Measurements from ENCODE around the gene FCSK.

Gene FCSK

DNA sequence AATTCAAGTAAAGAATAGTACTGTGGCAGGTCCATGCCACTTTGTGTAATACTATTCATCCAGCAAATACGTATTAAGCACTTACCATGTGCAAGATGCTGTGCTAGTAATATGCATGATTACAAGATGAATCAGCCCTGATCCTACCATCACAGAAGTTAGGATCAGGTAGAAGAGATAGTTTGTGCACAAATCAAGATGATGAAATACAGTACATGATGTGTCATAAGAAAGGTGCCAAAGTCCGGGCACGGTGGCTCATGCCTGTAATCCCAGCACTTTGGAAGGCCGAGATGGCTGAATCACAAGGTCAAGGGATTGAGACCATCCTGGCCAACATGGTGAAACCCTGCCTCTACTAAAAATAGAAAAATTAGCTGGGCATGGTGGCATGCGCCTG, 58.1 kb downstream of the FCSK start:
- DNase-seq: no peak
- intact Hi-C loops (cut with DNase I): no loop called here

DNA sequence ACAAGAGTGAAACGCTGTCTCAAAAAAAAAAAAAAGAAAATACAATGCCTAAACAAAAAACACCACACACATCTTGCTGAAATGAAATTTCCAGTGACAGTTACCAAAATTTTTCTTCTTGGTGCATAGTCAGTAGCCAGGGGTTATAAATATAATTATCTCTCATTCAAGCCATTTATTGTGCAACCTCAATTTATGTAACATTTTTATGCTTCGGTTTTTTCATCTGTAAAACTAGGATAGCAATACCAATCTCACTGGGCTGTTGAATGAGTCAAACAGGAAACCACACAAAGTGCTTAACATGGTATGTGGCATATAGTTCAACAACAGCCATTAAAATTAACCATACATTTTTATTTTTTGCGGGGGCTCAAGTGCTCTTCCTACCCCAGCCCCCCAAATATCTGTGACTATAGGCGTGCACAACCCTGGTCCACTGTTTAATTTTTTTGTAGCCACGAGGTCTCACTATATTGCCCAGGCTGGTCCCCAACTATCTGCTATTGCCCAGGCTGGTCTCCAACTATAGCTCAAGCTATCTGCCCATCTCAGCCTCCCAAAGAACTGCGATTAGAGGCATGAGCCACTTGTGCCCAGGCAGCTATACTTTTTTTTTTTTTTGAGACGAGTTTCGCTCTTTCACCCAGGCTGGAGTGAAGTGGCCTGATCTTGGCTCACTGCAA, 66.4 kb downstream of the FCSK start:
- no peak for DNase-seq
- intact Hi-C loops (cut with DNase I): no loop called here

DNA sequence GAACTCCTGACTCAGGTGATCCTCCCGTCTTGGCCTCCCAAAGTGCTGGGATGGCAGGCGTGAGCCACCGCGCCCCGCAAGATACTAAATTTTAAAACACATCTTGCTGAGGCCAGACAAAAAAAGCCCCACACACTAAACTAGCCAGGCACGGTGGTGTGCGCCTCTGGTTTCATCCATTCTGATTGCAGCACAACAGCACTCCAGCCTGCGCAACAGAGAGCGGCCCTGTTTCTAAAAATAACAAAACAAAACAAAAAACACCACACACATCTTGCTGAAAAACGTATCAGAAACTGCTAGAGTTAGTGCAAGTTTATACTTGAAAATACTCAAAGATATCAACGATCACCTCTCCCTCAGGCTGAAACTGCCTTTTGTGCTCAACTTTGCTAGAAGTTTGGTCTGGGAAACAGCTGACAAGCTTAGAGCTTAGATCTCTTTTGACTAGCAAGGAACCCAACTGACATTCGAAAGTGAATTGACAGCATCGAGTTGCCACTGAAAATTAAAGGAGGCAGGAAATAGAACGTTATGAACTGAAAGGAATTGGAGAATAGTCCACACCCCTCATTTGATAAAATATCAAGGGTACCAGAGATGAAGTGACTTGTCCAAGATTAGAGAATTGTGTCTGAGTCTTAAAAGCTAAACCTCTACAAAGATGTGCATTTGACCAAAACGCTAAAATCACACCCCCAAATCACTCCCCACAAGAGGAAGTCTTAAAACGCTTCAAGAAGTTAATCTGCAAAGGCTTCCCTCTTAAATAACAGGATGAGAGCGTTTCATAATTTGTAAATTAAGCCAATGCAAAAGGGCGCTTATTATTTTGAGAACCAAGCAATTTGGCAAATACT, 68.1 kb downstream of the FCSK start:
- no peak for DNase-seq
- intact Hi-C loops (cut with DNase I): no loop called here

DNA sequence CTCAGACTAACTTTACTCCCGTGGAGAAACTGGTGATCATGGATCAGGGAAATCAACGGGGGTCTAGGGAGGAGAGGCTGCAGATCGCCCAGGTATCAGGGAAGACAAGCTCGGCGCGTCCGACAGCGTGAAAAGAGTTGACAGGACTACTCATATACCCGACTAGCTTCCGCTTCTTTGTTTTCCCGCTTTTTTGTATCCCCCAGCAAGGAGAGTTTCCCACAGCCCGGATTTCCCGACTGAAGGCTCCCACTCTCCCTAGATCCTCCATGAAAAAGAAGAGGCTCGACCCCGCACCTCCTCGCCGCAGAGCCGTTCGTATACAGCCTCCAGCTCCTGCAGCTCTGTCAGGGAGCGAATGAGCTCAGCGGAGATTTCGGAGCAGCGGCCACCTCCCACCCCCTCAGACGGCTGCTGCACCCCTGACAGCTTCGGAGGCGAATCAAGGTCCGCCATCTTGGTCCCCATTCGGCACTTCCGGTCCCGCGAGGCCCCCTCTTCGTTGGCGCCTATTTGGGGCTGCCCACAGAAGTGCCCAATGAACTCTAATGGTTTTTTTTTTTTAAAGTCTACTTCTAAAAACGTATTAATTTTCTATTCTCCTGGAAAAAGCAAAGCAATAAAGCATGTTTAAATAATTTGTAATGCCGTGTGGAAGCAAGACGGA, 68.8 kb downstream of the FCSK start, which contains the start of gene COG4:
Gene COG4 (minus strand): TSS at position 479 of the 667 bp plus-strand sequence. CDS start 11 bp downstream, at position 468.
- peak; percentile 84 to 98 (median 88) for DNase-seq

DNA sequence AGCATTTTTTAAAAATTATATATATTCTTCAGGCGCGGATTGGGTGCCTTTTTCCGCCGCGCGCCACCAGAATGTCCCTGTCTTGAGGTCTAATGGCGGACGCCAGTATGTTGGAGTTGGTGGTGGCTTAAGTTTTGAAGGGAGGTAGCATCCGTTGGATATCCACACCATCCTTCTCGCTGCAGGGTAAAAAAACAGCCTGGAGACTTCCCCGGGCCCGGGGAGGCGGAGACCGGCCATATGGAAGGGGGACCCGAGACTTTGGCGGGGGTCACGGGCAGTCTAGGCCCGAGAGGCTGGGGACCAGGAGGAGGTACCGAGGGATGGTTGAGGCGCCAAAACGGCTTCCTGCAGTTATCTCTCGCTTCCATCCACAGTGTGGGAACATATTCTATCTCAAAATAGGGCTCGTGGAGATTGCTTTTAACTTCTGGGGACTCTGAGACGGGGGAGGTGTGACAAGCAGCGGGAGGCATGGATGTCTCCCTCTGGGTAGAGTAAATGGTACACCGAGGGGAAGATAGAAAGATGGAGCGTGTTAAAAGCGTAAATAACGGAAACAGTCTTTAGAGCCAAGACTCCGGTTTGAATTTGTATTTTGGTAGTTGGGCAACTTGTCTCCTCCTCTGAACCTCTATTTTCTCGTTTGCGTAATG, 69.5 kb downstream of the FCSK start, which contains the start of gene SF3B3:
Gene SF3B3 (plus strand): TSS at position 74 of the 656 bp plus-strand sequence. CDS start 2,841 bp downstream, outside the sequence.
- peak; percentile 45 to 93 (median 70) for DNase-seq
- intact Hi-C loops (cut with DNase I): loop anchor here (2.0 kb wide), 1 partner anchor 129 kb away; no protein-coding TSS in a partner anchor

More for the DNA sequence above, 68.8 kb downstream of the FCSK start, which contains the start of gene COG4:
- intact Hi-C loops (cut with DNase I): no loop called here

DNA sequence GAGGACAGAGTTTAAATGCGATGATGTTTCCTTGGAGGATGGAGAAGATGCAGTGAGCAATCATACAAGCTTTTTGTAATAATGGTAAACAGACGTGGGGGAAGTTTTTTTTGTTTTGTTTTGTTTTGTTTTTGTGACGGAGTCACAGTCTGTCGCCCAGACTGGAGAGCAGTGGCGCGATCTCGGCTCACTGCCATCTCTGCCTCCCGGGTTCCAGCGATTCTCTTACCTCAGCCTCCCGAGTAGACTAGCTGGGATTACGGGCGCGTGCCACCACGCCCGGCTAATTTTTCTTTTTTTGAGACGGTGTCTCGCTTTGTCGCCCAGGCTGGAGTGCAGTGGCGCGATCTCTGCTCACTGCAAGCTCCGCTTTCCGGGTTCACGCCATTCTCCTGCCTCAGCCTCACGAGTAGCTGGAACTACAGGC, 70.0 kb downstream of the FCSK start:
- intact Hi-C loops (cut with DNase I): loop anchor here (2.0 kb wide), 1 partner anchor 128 kb away; no protein-coding TSS in a partner anchor
- peak in 3 of 10 donors; percentile 13 to 88 (median 38) for DNase-seq

DNA sequence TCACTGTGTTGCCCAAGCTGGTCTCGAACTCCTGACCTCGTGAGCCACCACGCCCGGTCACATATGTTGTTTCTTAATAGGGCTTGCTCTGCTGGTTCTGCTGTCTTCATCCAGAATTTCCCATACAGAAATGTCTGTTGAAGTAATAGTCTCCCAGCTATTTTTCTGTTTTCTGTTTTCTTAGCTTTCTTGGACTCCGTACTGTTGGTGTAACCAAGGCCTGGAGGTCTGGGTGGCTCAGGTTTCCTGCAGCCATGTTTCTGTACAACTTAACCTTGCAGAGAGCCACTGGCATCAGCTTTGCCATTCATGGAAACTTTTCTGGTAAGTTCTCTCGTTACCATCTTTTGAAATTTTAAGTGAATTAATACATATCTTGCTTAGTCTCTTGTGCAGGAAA, 72.0 kb downstream of the FCSK start:
- no peak for DNase-seq
- intact Hi-C loops (cut with DNase I): loop anchor here (5.0 kb wide), 2 partner anchors 144 to 246 kb away; no protein-coding TSS in a partner anchor

DNA sequence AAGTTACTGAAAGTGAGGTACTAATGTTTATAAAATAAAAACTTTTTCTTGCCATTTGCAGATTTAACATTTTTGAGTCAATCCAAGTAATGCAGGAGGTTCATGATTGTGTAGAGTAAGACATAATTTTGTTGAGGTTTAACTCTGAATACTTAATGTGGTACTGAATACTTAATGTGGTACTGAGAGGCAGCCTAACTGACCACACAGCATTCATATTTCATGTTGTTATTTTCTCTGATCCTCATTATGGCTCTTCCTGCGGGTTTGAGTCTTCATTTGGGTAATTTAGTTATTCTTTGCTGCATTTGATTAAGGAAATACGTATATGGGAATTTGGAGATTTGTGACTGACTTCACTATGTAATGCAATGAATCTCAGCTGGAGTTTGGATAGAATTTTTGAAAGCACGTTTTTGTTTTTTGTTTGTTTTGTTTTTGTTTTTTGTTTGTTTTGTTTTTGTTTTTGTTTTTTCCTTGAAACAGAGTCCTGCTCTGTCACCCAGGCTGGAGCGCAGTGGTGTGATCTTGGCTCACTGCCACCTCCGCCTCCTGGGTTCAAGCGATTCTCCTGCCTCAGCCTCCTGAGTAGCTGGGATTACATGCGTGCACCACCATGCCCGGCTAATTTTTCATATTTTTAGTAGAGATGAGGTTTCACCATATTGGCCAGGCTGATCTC, 73.1 kb downstream of the FCSK start:
- DNase-seq: no peak
- intact Hi-C loops (cut with DNase I): loop anchor here (5.0 kb wide), 2 partner anchors 145 to 245 kb away; no protein-coding TSS in a partner anchor

DNA sequence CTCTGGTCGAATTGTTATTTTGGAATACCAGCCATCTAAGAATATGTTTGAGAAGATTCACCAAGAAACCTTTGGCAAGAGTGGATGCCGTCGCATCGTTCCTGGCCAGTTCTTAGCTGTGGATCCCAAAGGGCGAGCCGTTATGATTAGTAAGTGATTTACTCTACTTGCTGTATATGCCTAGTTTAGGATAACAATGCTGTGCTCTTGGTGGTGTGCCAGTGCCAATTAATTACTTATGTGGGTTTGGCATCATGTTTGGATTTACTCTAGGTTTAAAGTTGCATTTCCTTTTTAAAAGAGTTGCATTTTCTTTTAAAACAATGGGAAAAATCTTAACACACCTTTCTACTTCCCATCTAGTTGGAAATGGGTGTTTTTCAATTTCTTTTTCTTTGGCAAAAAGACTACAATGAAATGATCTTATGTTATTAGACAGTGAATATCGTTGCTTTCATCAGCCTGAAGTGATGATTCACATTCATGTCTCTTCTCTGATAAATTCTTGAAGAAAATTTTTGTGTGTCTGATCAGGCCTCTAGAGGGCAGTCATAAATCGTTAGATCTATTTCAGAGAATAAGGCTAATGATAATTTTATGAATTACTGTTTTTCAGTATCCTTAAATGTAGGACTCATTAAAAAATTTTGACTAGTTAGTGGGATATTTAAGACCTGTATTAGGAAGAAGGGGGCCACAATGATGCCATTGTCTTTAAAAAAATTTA, 74.8 kb downstream of the FCSK start:
- intact Hi-C loops (cut with DNase I): loop anchor here (5.0 kb wide), 2 partner anchors 147 to 243 kb away; no protein-coding TSS in a partner anchor
- DNase-seq: no peak
